Caco-2 (cell line): ENCODE results near the gene CASQ2. TPM values are rescaled to one million over a fixed set of nuclear protein-coding genes. Genes with fewer than 3 reads are reported as not detected.

Experiments
- BruUV-seq: library from RNA; stranded (reverse); fragments of 400-500 nt; replicated peaks from 2 replicates; lab custom pipeline; 2021; lab: Mats Ljungman, UMichigan
- CTCF ChIA-PET: fragments of 300-600 bp; sonication (Branson Sonifier 250); formaldehyde crosslinking; loops from one replicate; lab custom pipeline; 2022; ENCODE audit warnings: antibody characterized with exemption; lab: Charles Lee
- POLR2A ChIA-PET: fragments of 300-600 bp; sonication (Branson Sonifier 250); formaldehyde crosslinking; loops from one replicate; lab custom pipeline; 2022; ENCODE audit warnings: antibody characterized with exemption; lab: Charles Lee
- DNase-seq, 2 experiments: peaks; one replicate each; pipeline versions ENCODE4 v3.0.0 to v3.0.0-alpha.2; 2020 to 2022
- H3K27me3 ChIP-seq: replicated peaks from 2 replicates; pipeline ENCODE4 v1.6.0; 2011; ENCODE audit warnings: low read length; ENCODE audit not compliant: control insufficient read depth, insufficient read depth
- H3K36me3 ChIP-seq: 2 replicates; pipeline ENCODE4 v1.5.1; 2011; ENCODE audit warnings: low read length; ENCODE audit not compliant: control insufficient read depth, insufficient read depth
- H3K4me1 ChIP-seq: fragments of 250-450 bp; sonication (Bioruptor Pico); 2 replicates; pipeline ENCODE4 v1.5.1; 2020; ENCODE audit warnings: mild to moderate bottlenecking
- H3K4me3 ChIP-seq: 2 replicates; pipeline ENCODE4 v1.5.1; 2011; ENCODE audit warnings: low read depth, mild to moderate bottlenecking, control low read depth, low read length
- H3K9me3 ChIP-seq: fragments of 250-450 bp; sonication (Bioruptor Pico); 2 replicates; pipeline ENCODE4 v1.5.1; 2020; ENCODE audit warnings: mild to moderate bottlenecking, moderate library complexity
- H3K27ac Mint-ChIP-seq: one replicate; pipeline ENCODE4 v1.8.0; 2022; ENCODE audit warnings: mixed read lengths; ENCODE audit not compliant: unreplicated experiment
- H3K27me3 Mint-ChIP-seq: one replicate; pipeline ENCODE4 v1.8.0; 2022; ENCODE audit warnings: mixed read lengths; ENCODE audit not compliant: insufficient read depth, unreplicated experiment
- H3K36me3 Mint-ChIP-seq: one replicate; pipeline ENCODE4 v1.8.0; 2022; ENCODE audit warnings: mild to moderate bottlenecking, mixed read lengths; ENCODE audit not compliant: insufficient read depth, unreplicated experiment
- H3K4me1 Mint-ChIP-seq: one replicate; pipeline ENCODE4 v1.8.0; 2022; ENCODE audit warnings: low read depth, mixed read lengths; ENCODE audit not compliant: unreplicated experiment
- H3K4me3 Mint-ChIP-seq: one replicate; pipeline ENCODE4 v1.8.0; 2022; ENCODE audit warnings: mild to moderate bottlenecking, moderate library complexity, mixed read lengths; ENCODE audit not compliant: unreplicated experiment
- H3K9me3 Mint-ChIP-seq: one replicate; pipeline ENCODE4 v1.8.0; 2022; ENCODE audit warnings: mixed read lengths; ENCODE audit not compliant: unreplicated experiment
- intact Hi-C: fragments of 100-400 bp; cut with micrococcal nuclease; formaldehyde crosslinking; loops from one replicate; pipeline ENCODE4 v1.10.0; 2022; ENCODE audit not compliant: unreplicated experiment
- total RNA-seq: library from RNA; stranded (reverse); gene quantifications from 2 replicates; pipeline ENCODE4 v1.2.3, GENCODE V29; 2022
- TF ChIP-seq, protein P1 (sequence below), 2 experiments: fragments of 200-600 bp in 1 of 2; IDR thresholded peaks; 1 replicate in 1 of 2; 2 replicates in 1 of 2; pipeline versions ENCODE4 v1.5.1 to v1.8.0; 2011 to 2022; ENCODE audit warnings: antibody characterized with exemption in 1 of 2, control low read depth in 1 of 2, inconsistent platforms in 1 of 2, low read depth in 1 of 2, low read length in 1 of 2, mild to moderate bottlenecking in 1 of 2, moderate library complexity in 1 of 2; ENCODE audit not compliant: insufficient read depth in 1 of 2, severe bottlenecking in 1 of 2, unreplicated experiment in 1 of 2

Gene CASQ2
- total RNA-seq, 1 experiment from 2014 or later: 0.18 TPM

DNA sequence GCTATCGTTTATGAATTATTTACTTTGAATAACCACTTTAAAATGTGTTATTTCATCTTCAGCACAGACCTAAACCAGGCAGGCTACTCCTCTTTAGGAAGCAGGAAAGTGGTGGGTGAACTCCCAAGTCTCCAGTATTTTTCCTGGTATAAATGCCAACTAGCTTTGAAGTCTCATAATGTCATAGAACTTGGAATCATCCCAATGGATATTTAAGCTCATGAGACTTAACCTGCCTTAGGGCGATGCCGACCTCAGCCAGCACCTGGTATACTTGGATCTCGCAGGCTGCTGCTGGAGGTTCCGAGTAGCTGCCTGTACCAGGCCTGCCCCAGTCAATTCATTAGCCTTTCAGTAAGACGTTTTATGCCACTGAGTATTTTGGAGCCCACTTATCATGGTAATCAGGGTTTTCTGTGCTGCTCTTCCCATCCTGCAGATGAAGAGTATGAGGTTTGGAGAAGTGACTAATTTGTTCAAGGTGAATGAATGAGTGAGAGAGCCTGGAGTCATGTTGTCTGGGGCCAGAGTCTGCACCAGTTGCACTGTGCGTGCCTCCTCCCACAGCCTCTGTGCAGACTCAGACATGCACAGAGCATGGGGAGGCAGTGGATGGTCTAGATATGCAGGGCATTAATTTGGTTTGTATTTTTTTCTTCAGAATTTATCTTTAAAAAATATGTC, 91.9 kb downstream of the CASQ2 start:
- DNase-seq: no peak
- TF ChIP-seq, protein P1, sequence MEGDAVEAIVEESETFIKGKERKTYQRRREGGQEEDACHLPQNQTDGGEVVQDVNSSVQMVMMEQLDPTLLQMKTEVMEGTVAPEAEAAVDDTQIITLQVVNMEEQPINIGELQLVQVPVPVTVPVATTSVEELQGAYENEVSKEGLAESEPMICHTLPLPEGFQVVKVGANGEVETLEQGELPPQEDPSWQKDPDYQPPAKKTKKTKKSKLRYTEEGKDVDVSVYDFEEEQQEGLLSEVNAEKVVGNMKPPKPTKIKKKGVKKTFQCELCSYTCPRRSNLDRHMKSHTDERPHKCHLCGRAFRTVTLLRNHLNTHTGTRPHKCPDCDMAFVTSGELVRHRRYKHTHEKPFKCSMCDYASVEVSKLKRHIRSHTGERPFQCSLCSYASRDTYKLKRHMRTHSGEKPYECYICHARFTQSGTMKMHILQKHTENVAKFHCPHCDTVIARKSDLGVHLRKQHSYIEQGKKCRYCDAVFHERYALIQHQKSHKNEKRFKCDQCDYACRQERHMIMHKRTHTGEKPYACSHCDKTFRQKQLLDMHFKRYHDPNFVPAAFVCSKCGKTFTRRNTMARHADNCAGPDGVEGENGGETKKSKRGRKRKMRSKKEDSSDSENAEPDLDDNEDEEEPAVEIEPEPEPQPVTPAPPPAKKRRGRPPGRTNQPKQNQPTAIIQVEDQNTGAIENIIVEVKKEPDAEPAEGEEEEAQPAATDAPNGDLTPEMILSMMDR (IDR thresholded peaks at IDR 0.05; ENCODE audit: insufficient read depth in 1 of 2, low read depth in 1 of 2, low read length in 1 of 2, severe bottlenecking in 1 of 2, unreplicated experiment in 1 of 2): no peak
- intact Hi-C loops: no loop called here
- Mint-ChIP-seq H3K27ac (no peak overlapping the region), H3K36me3 (peaks cover 14% of the 10 kb centered on the region), H3K27me3 (no peaks in the 10 kb centered on the region), H3K4me1 (peaks cover 8% of the 10 kb centered on the region), H3K9me3 (no peaks in the 10 kb centered on the region), H3K4me3 (no peak overlapping the region)
- H3K36me3 ChIP-seq: no peaks in the 10 kb centered on the region
- no peaks in the 10 kb centered on the region for H3K27me3 ChIP-seq
- no TSS peak for BruUV-seq
- no peak overlapping the region for H3K4me3 ChIP-seq
- CTCF ChIA-PET: no interaction called here
- H3K4me1 ChIP-seq: peaks cover 11% of the 10 kb centered on the region
- no peaks in the 10 kb centered on the region for H3K9me3 ChIP-seq
- POLR2A ChIA-PET: no interaction called here

DNA sequence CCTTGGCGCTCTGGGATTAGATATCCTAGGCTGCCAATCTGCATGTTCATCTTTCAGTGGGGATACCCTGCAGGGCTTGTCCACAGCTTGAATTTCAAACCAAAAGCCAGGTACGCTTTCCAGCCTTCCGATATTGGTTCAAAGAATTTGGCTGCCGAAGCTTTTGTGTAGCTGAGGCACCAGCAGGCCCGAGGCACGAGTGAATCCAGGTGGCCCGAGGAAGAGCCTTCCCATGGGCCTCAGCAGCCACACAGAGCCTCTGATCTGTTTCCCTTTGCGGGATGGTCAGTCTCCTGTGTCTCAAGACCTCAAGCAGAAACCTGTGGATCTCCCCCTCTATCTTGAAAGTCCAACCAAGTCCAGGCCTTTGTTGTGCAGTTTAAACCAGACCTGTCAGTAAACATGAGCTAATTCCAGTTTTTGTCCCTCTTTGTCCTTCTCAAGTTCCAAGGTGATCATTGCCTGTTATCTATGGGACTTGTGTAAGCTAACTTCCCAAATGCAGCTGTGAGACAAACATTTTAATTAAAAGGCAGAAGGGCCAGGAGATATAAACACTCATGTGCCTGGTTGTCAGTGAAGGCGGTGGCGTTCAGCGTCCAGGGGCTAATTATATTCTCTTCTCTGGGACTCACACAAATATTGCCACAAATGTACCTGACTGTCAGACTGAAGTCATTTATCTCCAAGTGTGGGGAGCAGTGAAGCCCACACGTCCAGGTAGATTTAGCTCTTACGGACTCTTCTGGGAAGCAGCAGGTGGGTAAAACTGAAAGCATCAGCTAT, 96.1 kb downstream of the CASQ2 start:
- no peaks in the 10 kb centered on the region for H3K9me3 ChIP-seq
- Mint-ChIP-seq H3K4me3 (no peak overlapping the region), H3K4me1 (peaks cover 8% of the 10 kb centered on the region), H3K27ac (peak overlapping the region; percentile 53), H3K36me3 (peaks cover 26% of the 10 kb centered on the region), H3K9me3 (peaks cover 9% of the 10 kb centered on the region), H3K27me3 (no peaks in the 10 kb centered on the region)
- intact Hi-C loops: no loop called here
- TF ChIP-seq, protein P1 (IDR thresholded peaks at IDR 0.05; ENCODE audit: insufficient read depth in 1 of 2, low read depth in 1 of 2, low read length in 1 of 2, severe bottlenecking in 1 of 2, unreplicated experiment in 1 of 2): no peak
- ChIA-PET CTCF (interaction anchor here (0.9 to 2.8 kb wide), 2 partner anchors 34 to 64 kb away, joined by 3 to 13 read pairs; no protein-coding TSS in a partner anchor), POLR2A (no interaction called here)
- BruUV-seq: no TSS peak
- H3K27me3 ChIP-seq: no peaks in the 10 kb centered on the region
- H3K4me1 ChIP-seq: peaks cover 30% of the 10 kb centered on the region
- no peak overlapping the region for H3K4me3 ChIP-seq
- DNase-seq: no peak
- peaks cover 1% of the 10 kb centered on the region; the same call in 1 of the 2 replicates for H3K36me3 ChIP-seq

DNA sequence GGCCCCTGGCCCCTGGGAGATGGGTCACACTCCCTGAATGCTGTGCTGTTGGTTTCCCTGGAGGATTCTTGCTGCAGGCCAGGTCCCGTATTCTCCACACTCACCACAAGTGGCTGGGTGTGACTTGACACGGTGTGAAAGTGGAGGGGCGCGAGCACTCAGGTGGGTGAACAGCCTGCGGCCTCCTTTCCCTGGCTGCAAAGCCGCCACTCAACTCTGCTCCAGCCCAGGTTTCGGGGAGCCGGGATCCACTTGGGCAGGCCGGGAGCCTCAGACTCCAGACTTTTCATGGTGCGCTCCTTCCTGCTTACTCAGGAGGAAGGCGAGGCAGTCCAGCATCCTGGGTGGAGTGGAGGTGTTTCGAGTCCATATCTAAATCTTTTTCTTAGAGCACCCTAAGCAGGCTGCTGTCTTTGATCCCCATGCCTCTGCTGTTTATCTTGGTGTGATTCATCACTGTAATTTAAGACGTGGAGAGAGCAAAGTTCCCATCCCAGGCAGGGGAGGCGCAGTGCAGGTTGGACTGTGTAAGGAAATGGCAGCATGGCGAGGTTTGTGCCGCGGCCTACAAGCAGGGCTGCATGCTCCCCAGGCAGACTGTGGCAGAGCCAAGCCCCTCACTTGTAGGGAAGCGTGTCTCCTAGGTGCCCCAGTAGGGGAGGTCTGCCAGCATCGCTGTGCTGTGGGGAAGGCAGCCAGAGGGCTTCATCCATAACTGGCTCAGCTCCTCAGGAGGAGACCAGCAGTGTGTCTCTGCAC, 97.2 kb downstream of the CASQ2 start:
- Mint-ChIP-seq H3K9me3 (peaks cover 9% of the 10 kb centered on the region), H3K36me3 (peaks cover 32% of the 10 kb centered on the region), H3K27ac (peak overlapping the region; percentile 53), H3K27me3 (no peaks in the 10 kb centered on the region), H3K4me3 (peak overlapping the region; percentile 24), H3K4me1 (peaks cover 8% of the 10 kb centered on the region)
- no peak overlapping the region for H3K4me3 ChIP-seq
- TF ChIP-seq, protein P1 (IDR thresholded peaks at IDR 0.05; ENCODE audit: insufficient read depth in 1 of 2, low read depth in 1 of 2, low read length in 1 of 2, severe bottlenecking in 1 of 2, unreplicated experiment in 1 of 2): no peak
- ChIA-PET POLR2A (no interaction called here), CTCF (interaction anchor here (2.8 kb wide), 1 partner anchor 35 kb away, joined by 13 read pairs; no protein-coding TSS in a partner anchor)
- H3K4me1 ChIP-seq: peaks cover 30% of the 10 kb centered on the region
- H3K36me3 ChIP-seq: peaks cover 1% of the 10 kb centered on the region; the same call in 1 of the 2 replicates
- no TSS peak for BruUV-seq
- DNase-seq: peak; percentile 54 to 74
- H3K27me3 ChIP-seq: no peaks in the 10 kb centered on the region
- H3K9me3 ChIP-seq: no peaks in the 10 kb centered on the region
- intact Hi-C loops: no loop called here
